Gastrocnemius medialis (tissue), 4 donors: ENCODE measurements around the gene HTT. TPM values are rescaled to one million over a fixed set of nuclear protein-coding genes. Genes with fewer than 3 reads are reported as not detected.
"Not testable (repeated sequence)": the region's sequence is repeated elsewhere in the genome, so short reads cannot be mapped to it uniquely, and the experiment has no call there.

Experiments
- ATAC-seq, 2 donors: fragments of 150-250 bp; one replicate each; pipeline ENCODE4 v1.9.1; 2016
- DNase-seq, 2 donors: peaks; one replicate each; pipeline ENCODE4 v3.0.0-alpha.2; 2019
- H3K27ac ChIP-seq, 4 donors: fragments of 200-600 bp; sonication (generic); 1 replicate in 1 of 4; 2 replicates in 3 of 4; pipeline ENCODE4 v1.5.1; 2016 to 2018; ENCODE audit warnings: mild to moderate bottlenecking in 2 of 4, moderate library complexity in 1 of 4
- H3K27me3 ChIP-seq, 3 donors: fragments of 200-600 bp; sonication (generic) in 2 of 3; 1 replicate in 1 of 3; 2 replicates in 2 of 3; pipeline versions ENCODE4 v1.5.1 to v1.6.0; 2016 to 2019; ENCODE audit warnings: mild to moderate bottlenecking in 1 of 3, moderate library complexity in 1 of 3
- H3K36me3 ChIP-seq, 2 donors: fragments of 200-600 bp; sonication (generic) in 1 of 2; one replicate each; pipeline ENCODE4 v1.5.1; 2017 to 2018
- H3K4me1 ChIP-seq, 2 donors: fragments of 200-600 bp; sonication (generic) in 1 of 2; one replicate each; pipeline ENCODE4 v1.5.1; 2016 to 2017; ENCODE audit warnings: mild to moderate bottlenecking in 2 of 2
- H3K4me3 ChIP-seq, 4 donors: fragments of 200-600 bp; sonication (generic) in 3 of 4; 1 replicate in 1 of 4; 2 replicates in 3 of 4; pipeline ENCODE4 v1.5.1; 2016 to 2019; ENCODE audit warnings: mild to moderate bottlenecking in 2 of 4
- H3K9me3 ChIP-seq, 3 donors: fragments of 200-600 bp; sonication (generic) in 2 of 3; 1 replicate in 1 of 3; 2 replicates in 2 of 3; pipeline ENCODE4 v1.5.1; 2016 to 2019
- POLR2A ChIP-seq, 2 donors: fragments of 450-650 bp; IDR thresholded peaks; one replicate each; pipeline ENCODE4 v1.6.1; 2017; ENCODE audit warnings: antibody characterized with exemption in 2 of 2, mild to moderate bottlenecking in 2 of 2, moderate library complexity in 2 of 2
- in situ Hi-C, 4 donors: fragments of 200-750 bp; cut with MboI; loops; one replicate each; pipeline versions ENCODE4 v1.15.0 to v1.8.0; 2017; ENCODE audit warnings: low sequenced_read_pairs in 4 of 4
- intact Hi-C: fragments of 100-400 bp; cut with DNase I; formaldehyde crosslinking; loops from one replicate; pipeline ENCODE4 v1.15.1; 2023; ENCODE audit warnings: low total_unique reads
- total RNA-seq, 4 donors: library from RNA; depleted of rRNA; stranded (reverse); fragments of >200 nt; gene quantifications; one replicate each; pipeline versions ENCODE4 v1.1.0 to v1.2.3, GENCODE V29; 2016
- TF ChIP-seq, protein P1 (sequence below), 5 experiments: fragments of 450-650 bp in 3 of 5; fragments of 200-600 bp in 2 of 5; sonication (generic) in 2 of 5; IDR thresholded peaks in 4 of 5; conservative IDR thresholded peaks in 1 of 5; 1 replicate in 4 of 5; 2 replicates in 1 of 5; pipeline ENCODE4 v1.5.1; 2016 to 2019; ENCODE audit warnings: antibody characterized with exemption in 5 of 5, mild to moderate bottlenecking in 3 of 5, moderate library complexity in 3 of 5

Gene HTT
- total RNA-seq, 4 donors from 2014 or later = 23.5 to 73.0 (median 51.1) TPM

DNA sequence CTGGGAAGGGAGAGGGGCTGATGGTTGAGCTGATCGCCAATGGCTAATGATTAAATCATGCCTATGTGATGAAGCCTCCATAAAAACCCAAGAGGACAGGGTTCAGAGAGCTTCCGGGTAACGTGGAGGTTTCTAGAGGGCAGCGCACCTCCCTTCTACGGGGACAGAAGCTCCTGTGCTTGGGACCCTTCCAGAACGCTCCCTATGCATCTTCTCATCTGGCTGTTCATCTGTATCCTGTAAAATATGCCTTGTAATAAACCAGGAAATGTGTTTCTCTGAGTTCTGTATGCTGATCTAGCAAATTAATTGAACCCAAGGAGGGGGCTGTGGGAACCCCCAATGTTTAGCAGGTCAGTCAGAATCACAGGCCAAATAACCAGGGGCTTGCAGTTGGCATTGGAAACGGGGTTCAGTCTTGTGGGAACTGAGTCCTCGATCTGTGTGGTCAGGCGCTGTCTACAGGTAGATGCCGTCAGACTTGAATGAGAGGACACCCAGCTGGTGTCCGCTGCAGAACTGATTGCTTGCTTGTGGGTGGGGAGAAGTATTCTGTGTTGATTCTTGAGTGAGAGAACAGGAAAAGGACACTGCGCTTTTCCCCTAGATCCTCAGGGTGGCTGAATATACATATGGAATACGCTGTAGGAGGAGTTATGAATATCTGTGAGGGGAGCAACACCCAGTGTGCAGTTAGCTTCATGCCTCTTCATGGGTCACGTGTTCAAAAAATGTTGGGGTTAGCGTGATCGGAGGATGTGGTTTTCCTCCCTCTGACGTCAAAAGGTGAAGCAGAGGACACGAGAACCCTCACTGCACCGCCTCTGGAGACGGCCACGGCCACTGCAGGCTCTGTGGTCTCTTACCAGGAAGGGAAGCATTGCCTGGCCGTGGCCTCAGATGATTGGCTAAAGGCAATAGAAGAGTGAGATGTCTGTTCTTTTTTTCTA, 29.3 kb upstream of the HTT start:
- DNase-seq (peak in 1 of 2 donors; percentile 57), ATAC-seq (no peak)
- TF ChIP-seq POLR2A (IDR thresholded peaks at IDR 0.05) = no peak
- TF ChIP-seq, protein P1, sequence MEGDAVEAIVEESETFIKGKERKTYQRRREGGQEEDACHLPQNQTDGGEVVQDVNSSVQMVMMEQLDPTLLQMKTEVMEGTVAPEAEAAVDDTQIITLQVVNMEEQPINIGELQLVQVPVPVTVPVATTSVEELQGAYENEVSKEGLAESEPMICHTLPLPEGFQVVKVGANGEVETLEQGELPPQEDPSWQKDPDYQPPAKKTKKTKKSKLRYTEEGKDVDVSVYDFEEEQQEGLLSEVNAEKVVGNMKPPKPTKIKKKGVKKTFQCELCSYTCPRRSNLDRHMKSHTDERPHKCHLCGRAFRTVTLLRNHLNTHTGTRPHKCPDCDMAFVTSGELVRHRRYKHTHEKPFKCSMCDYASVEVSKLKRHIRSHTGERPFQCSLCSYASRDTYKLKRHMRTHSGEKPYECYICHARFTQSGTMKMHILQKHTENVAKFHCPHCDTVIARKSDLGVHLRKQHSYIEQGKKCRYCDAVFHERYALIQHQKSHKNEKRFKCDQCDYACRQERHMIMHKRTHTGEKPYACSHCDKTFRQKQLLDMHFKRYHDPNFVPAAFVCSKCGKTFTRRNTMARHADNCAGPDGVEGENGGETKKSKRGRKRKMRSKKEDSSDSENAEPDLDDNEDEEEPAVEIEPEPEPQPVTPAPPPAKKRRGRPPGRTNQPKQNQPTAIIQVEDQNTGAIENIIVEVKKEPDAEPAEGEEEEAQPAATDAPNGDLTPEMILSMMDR (IDR thresholded peaks at IDR 0.05 in 4 of 5, conservative IDR thresholded peaks at IDR 0.05 in 1 of 5) = no peak
- intact Hi-C loops (loop anchor here (5.0 kb wide), 1 partner anchor 57 kb away; no protein-coding TSS in a partner anchor), in situ Hi-C loops (no loop called here)
- H3K27me3 ChIP-seq = no peaks in the 10 kb centered on the region
- H3K36me3 ChIP-seq = no peaks in the 10 kb centered on the region
- no peak overlapping the region for H3K27ac ChIP-seq
- H3K9me3 ChIP-seq = no peaks in the 10 kb centered on the region
- H3K4me3 ChIP-seq = no peak overlapping the region
- peaks cover 7 to 16% of the 10 kb centered on the region in 2 donors for H3K4me1 ChIP-seq

DNA sequence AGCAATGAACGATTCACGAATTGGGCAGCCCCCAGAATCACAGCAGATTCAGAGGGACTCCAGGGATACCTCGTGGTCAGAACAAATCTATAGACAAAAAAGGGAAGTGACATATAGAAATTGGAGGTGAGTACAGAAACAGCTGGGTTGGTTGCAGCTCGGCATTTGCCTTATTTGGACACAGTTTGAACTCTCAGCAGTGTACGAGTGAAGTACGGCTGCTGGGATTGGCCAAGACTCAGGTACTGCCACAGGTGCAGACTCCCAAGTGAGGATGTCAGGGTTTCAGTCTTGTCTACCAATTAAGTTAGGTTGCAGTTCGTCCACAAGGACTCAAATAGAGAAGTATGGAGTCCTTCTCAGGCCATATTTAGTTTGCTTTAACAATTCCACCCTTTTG, 28.3 kb upstream of the HTT start:
- Histone ChIP-seq H3K27ac (no peak overlapping the region), H3K36me3 (no peaks in the 10 kb centered on the region), H3K4me3 (no peak overlapping the region), H3K9me3 (no peaks in the 10 kb centered on the region), H3K4me1 (peaks cover 7 to 16% of the 10 kb centered on the region in 2 donors), H3K27me3 (no peaks in the 10 kb centered on the region)
- intact Hi-C loops = loop anchor here (2.0 to 5.0 kb wide), 2 partner anchors 29 to 56 kb away; partner anchors contain the start of genes HTT and HTT-AS
- no peak for TF ChIP-seq POLR2A (IDR thresholded peaks at IDR 0.05)
- TF ChIP-seq, protein P1 (IDR thresholded peaks at IDR 0.05 in 4 of 5, conservative IDR thresholded peaks at IDR 0.05 in 1 of 5) = no peak
- in situ Hi-C loops = no loop called here
- ATAC-seq (no peak), DNase-seq (no peak)

DNA sequence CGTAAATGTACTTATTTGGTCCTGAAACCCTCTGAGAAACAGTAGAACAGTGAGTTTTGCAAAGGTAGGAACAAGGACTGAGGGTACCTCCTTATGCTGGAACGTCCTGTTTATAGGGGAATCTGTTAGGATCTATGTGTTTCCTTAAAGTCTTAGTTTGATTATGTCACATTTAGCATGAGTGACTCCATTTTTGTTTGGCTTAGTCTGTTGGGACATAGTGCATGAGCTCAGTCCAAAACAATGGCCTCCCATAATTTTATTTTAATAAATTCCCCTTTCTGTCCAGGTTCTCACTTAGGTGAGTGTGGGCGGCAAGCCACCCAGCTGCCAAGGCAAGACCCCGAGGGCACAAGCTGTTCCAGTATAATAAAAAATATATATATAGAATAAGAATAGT, 27.9 kb upstream of the HTT start:
- TF ChIP-seq POLR2A (IDR thresholded peaks at IDR 0.05) = no peak
- TF ChIP-seq, protein P1 (IDR thresholded peaks at IDR 0.05 in 4 of 5, conservative IDR thresholded peaks at IDR 0.05 in 1 of 5) = no peak
- Histone ChIP-seq H3K9me3 (no peaks in the 10 kb centered on the region), H3K36me3 (no peaks in the 10 kb centered on the region), H3K27me3 (no peaks in the 10 kb centered on the region), H3K4me3 (no peak overlapping the region), H3K27ac (no peak overlapping the region), H3K4me1 (peaks cover 7 to 16% of the 10 kb centered on the region in 2 donors)
- ATAC-seq = no peak
- in situ Hi-C loops = no loop called here
- intact Hi-C loops = loop anchor here (2.0 to 5.0 kb wide), 2 partner anchors 28 to 56 kb away; partner anchors contain the start of genes HTT and HTT-AS
- no peak for DNase-seq

DNA sequence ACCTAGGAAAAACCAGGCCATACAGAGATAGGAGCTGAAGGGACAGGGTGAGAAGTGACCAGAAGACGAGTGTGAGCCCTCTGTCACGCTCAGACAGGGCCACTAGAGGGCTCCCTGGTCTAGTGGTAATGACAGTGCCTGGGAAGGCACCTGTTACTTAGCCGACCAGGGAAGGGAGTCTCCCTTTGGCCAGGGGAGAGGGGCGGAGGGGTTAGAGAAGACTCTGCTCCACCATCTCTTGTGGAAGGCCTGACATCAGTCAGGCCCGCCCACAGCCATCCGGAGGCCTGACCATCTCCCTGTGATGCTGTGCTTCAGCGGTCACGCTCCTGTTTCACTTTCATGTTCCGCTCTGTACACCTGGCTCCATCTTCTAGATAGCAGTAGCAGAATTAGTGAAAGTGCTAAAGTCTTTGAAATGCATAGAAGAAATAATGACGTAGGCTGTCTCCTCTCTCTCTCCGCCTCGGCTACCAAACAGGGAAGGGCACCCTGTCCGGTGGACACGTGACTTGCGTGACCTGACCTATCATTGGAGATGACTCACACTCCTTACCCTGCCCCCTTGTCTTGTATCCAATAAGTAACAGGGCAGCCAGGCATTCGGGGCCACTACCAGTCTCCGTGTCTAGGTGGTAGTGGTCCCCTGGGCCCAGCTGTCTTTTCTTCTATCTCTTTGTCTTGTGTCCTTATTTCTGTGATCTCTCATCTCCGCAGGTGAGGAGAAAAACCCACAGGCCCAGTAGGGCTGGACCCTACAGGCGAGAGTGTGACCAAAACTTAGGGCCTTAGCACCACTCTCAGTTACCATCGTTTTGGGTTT, 26.8 kb upstream of the HTT start:
- TF ChIP-seq POLR2A (IDR thresholded peaks at IDR 0.05) = no peak
- TF ChIP-seq, protein P1 (IDR thresholded peaks at IDR 0.05 in 4 of 5, conservative IDR thresholded peaks at IDR 0.05 in 1 of 5) = peak; percentile 57 to 80 (median 72)
- peak; percentile 51 to 85 for DNase-seq
- Histone ChIP-seq H3K4me3 (peak overlapping the region; percentile 29 to 57 (median 53)), H3K9me3 (no peaks in the 10 kb centered on the region), H3K4me1 (peaks cover 0 to 9% of the 10 kb centered on the region in 2 donors), H3K27me3 (no peaks in the 10 kb centered on the region), H3K36me3 (no peaks in the 10 kb centered on the region), H3K27ac (peak overlapping the region; percentile 51 to 84 (median 74))
- ATAC-seq = peak; percentile 80 to 94
- in situ Hi-C loops (no loop called here), intact Hi-C loops (loop anchor here (2.0 to 5.0 kb wide), 2 partner anchors 27 to 55 kb away; partner anchors contain the start of genes HTT and HTT-AS)

DNA sequence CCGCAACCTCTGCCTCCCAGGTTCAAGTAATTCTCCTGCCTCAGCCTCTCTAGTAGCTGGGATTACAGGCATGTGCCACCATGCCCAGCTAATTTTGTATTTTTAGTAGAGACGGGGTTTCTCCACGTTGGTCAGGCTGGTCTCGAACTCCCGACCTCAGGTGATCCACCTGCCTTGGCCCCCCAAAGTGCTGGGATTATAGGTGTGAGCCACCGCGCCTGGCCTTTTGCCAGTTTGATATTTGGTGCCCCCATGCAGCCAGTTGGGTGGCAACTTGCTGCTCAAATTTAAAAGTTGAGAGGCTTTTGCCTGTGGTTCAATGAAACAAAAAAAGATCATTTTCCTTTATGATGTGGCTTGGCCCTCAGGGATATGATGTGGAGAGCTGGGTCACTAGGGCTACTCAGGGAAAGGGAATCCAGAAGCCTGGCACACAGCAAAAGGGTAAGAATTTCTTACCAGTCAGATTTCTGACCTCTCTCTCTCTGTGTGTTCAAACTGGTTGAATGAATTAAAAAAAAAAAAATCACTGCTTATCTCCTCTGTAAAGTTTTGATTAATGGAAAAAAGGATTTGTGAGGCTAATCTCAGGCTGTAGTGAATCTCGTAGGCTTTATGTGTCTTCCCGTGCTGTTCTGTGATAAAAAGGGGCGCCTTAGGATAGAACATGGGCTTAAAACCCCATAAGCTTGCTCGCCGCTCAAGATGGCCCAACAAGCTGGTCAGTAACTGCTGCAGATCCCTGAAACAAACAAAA, 23.2 kb upstream of the HTT start:
- in situ Hi-C loops, intact Hi-C loops, H3K27me3 ChIP-seq, DNase-seq, H3K27ac ChIP-seq, H3K4me3 ChIP-seq, H3K4me1 ChIP-seq, H3K36me3 ChIP-seq, H3K9me3 ChIP-seq, ATAC-seq: not testable (repeated sequence)
